ENCODE data around the gene MRPL34. TPM values are rescaled to one million over a fixed set of nuclear protein-coding genes. Genes with fewer than 3 reads are reported as not detected.

Gene MRPL34
- total and polyA plus RNA-seq, 9 of the 15 experiments (the other 6 are each of a cell fraction or from before 2014, with no cell fraction given), result 11.5 to 256 (median 72.5) TPM

GRCh38 chr19:17333611-17334413 lies 28.1 kb downstream of the MRPL34 start (continued):
- TF ChIP-seq CLOCK (CRISPR knock-in tag; IDR thresholded peaks at IDR 0.05; ENCODE audit: borderline replicate concordance) (no peak), ZNF3 (CRISPR knock-in tag; IDR thresholded peaks at IDR 0.05) (no peak), HMGN3 (IDR thresholded peaks at IDR 0.05; ENCODE audit: borderline replicate concordance, extremely low read depth, insufficient read length, low read depth, low read length) (no peak), NFATC3 (IDR thresholded peaks at IDR 0.05) (no peak), MIER1 (IDR thresholded peaks at IDR 0.05; ENCODE audit: low read depth) (peak; percentile 47; the same call in 1 of the 2 replicates), ILK (tag; IDR thresholded peaks at IDR 0.05; ENCODE audit: borderline replicate concordance, low read depth) (no peak), DEAF1 (CRISPR knock-in tag; IDR thresholded peaks at IDR 0.05) (0 out of 2 replicates have a peak, but pooled peaks have one; percentile 20), ZEB2 (IDR thresholded peaks at IDR 0.05) (no peak; the same call in 1 of the 2 replicates), CC2D1A (IDR thresholded peaks at IDR 0.05) (peak; percentile 66), ZNF253 (CRISPR knock-in tag; conservative IDR thresholded peaks at IDR 0.05) (no peak), BRD9 (IDR thresholded peaks at IDR 0.05; ENCODE audit: low read depth, partially characterized antibody) (peak; percentile 64), ZFPM2 (CRISPR knock-in tag; IDR thresholded peaks at IDR 0.05) (no peak), RBM25 (IDR thresholded peaks at IDR 0.05; ENCODE audit: low read depth, low read length, severe bottlenecking) (peak; percentile 97), GTF2B (IDR thresholded peaks at IDR 0.05; ENCODE audit: extremely low read depth, insufficient read length) (no peak), NCOA1 (IDR thresholded peaks at IDR 0.05; ENCODE audit: low read depth) (peak; percentile 42; the same call in 1 of the 2 replicates), ZNF239 (CRISPR knock-in tag; IDR thresholded peaks at IDR 0.05) (no peak), ETV6 (IDR thresholded peaks at IDR 0.05; ENCODE audit: borderline replicate concordance in 1 of 2, low read depth in 2 of 2, low read length in 1 of 2) (no peak; a peak in 1 of 4 replicates), ETV6 (CRISPR knock-in tag; IDR thresholded peaks at IDR 0.05; ENCODE audit: borderline replicate concordance) (no peak), ZBTB43 (CRISPR knock-in tag; IDR thresholded peaks at IDR 0.05) (no peak), ZNF696 (CRISPR knock-in tag; conservative IDR thresholded peaks at IDR 0.05) (no peak), CAMTA2 (CRISPR knock-in tag; conservative IDR thresholded peaks at IDR 0.05) (0 out of 2 replicates have a peak, but pooled peaks have one; percentile 27)

Measured in K562 (cell line).